GM19455 (cell line): Measurements from ENCODE around the gene NSD1.
"Not testable (repeated sequence)": the region's sequence is repeated elsewhere in the genome, so short reads cannot be mapped to it uniquely, and the experiment has no call there.

ENCODE experiments used
- ATAC-seq: cut with Tn5 transposase; IDR thresholded peaks from one replicate; pipeline ENCODE4 v1.9.1; 2021; ENCODE audit not compliant: unreplicated experiment

Gene NSD1

DNA sequence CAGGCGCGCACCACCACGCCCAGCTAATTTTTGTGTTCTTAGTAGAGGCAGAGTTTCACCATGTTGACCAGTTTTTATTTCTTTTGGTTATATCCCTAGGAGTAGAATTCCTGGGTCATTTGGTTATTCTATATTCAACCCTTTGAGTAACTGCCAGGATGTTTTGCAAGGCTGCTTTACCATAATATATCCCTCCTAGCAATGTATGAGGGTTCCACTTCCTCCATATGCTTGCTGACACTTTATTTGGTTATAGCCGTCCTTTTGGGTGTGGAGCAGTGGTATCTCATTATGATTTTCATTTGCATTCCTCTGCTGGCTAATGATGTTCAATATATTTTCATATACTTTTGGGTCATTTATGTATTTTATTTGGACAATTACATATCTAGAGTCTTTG lies 88.7 kb downstream of the NSD1 start:
- no peak for ATAC-seq

- ATAC-seq = no peak
Measured at GRCh38 chr5:177225798-177226197, 92.2 kb downstream of the NSD1 start.

DNA sequence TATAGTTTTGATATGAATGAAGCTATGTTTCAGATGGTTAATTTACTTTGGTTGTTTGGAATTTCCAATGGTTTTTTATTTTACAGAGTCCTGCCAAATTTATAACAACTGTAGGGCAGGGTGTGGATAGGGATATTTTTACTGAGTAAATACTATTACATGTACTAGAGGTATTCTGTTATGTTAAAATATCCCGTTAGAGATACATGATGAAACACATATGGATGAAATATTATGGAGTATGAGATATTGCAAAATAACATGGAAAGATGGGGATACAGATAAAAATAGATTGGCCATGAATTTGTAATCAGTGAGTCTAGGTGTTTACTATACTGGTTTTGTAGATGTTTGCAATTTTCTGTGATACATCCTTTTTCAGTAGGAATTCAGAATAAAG lies 93.3 kb downstream of the NSD1 start:
- ATAC-seq = no peak

DNA sequence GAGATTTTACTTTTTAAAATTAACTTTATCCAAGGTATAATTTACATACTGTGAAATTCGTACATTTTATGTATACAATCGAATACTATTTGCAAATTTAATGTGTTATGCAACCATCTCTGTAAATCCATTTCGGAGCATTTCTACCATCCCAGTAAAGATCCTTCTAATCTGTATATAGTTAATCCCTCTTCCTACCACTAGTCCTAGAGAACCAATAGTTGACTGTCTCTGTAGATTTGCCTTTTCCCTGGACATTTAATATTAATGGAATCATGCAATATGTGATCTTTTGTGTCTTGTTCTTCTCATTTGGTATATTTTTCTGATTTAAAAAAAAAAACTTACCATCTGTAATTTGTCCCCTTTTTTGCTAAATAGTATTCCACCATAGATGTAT lies 95.2 kb downstream of the NSD1 start:
- no peak for ATAC-seq

- no peak for ATAC-seq
Measured at GRCh38 chr5:177230660-177231059, 97.1 kb downstream of the NSD1 start.

DNA sequence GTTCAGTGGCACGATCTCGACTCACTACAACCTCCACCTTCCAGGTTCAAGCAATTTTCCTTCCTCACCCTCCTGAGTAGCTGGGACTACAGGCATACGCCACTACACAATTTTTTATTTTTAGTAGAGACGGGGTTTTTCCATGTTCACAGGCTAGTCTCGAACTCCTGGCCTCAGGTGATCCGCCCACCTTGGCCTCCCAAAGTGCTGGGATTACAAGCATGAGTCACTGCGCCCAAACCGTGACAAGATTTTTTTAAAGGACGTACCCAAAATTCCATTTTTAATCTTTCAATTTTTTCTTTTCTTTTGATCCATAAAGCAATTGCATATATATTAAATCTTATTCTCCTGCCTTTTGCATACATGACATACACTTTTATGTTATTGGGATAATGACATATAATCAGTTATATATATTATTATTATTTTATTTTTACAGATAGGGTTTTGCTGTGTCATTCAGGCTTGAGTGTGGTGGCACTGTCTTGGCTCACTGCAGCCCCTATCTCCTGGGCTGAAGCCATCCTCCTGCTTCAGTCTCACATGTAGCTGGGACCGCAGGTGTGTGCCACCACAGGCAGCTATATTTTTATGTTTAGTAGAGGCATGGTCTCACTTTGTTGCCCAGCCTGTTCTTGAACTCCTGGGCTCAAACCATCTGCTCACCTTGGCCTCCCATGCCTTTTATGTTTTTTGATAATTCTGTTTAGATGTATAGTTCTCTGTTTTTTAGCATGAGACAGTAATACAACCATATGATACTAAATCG lies 98.1 kb downstream of the NSD1 start:
- ATAC-seq = no peak

DNA sequence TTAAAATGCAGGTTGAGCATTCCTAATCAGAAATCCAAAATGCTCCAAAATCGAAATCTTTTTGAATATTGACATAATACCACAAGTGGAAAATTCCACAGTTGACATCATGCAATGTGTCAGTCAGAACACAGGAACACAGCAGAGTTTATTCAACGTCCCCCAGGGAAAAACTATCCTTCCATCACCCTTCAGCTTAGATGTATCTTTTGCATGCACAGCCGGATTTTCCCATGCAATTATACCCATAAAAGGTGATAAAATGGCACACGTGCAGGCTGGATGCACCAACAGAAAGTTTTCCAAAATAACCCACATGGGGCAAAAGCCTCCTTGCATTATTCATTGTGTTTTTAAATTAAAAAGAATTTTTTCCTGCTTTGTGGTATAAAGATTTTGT lies 98.8 kb downstream of the NSD1 start:
- ATAC-seq = no peak

- no peak for ATAC-seq
Measured at GRCh38 chr5:177232761-177233160, 99.2 kb downstream of the NSD1 start.

DNA sequence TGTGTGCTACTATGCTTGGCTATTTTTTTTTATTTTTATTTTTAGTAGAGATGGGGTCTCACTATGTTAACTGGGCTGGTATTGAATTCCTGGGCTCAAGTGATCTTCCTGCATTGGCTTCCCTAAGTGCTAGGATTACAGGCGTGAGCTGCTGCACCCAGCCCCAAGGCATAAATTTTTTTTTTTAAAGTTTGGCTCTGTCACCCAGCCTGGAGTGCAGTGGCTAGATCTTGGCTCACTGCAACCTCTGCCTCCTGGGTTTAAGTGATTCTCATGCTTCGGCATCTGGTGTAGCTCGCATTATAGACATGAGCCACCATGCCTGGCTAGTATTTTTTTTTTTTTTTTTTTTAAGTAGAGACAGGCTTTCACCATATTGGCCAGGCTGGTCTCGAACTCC lies 99.6 kb downstream of the NSD1 start:
- no peak for ATAC-seq

GRCh38 chr5:177233802-177234201 lies 100.2 kb downstream of the NSD1 start:
- no peak for ATAC-seq

DNA sequence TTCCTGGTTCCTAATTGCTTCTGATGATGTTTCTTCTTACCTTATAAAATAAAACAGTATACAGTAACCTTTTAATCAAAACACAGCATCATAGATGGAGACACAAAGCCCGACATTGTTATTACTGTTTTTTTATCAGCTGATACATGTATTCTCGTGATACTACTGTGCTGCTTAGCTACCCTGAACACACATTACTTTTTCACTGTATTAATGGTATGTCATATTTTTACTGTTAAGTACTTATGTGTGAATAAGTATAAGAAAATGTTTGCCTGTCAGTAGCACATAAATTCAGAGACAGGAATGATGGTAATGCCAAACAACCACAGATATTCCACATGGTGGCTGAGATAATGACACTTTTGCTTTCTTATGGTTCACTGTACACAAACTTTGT lies 101.3 kb downstream of the NSD1 start:
- no peak for ATAC-seq

GRCh38 chr5:177241768-177242167 lies 108.2 kb downstream of the NSD1 start:
- ATAC-seq = no peak

DNA sequence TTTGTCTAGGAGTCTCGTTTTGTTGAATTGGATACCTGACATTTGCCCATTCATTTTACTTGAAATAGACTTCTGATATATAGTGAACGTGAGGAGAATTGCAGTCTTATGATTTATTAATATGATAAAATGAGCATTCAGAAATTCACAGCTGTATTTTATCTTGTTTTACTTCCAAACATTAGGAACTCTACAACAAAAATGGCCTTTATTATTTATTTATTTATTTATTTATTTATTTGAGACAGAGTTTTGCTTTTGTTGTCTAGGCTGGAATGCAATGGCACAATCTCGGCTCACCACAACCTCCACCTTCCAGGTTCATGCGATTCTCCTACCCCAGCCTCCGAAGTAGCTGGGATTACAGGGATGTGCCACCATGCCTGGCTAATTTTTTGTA lies 108.7 kb downstream of the NSD1 start:
- no peak for ATAC-seq

DNA sequence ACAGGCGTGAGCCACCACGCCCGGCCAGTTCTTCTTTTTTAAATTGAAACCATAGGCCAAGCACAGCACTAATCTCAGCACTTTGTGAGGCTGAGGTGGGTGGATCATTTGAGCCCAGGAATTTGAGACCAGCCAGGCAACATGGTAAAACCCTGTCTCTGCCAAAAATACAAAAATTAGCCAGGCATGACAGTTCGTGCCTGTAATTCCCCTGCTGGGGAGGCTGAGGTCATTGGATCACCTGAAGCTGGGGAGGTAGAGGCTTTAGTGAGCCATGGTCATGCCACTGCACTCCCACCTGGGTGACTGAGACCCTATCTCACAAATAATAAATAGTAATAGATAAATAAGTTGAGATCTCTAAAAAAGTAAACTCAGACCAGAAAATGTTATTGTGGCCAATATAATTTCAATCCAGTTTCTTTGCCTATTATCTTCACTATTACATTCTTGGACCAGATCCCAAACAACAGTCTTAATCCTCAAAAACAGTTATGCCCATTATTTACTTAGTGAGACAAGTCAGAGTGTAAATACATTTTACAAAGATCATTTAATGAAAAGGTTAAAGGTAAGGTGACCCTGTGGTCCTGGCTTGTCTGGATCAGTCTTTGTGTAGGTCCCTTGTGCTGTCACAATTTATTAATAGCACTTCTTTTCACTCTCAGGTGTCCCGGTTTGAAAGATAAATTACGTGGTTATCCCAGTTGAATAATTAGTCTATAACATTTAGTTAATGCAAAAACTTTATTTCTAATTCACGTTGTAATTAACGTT lies 116.4 kb downstream of the NSD1 start:
- ATAC-seq = no peak

GRCh38 chr5:177253252-177253651 lies 119.7 kb downstream of the NSD1 start:
- ATAC-seq = no peak

DNA sequence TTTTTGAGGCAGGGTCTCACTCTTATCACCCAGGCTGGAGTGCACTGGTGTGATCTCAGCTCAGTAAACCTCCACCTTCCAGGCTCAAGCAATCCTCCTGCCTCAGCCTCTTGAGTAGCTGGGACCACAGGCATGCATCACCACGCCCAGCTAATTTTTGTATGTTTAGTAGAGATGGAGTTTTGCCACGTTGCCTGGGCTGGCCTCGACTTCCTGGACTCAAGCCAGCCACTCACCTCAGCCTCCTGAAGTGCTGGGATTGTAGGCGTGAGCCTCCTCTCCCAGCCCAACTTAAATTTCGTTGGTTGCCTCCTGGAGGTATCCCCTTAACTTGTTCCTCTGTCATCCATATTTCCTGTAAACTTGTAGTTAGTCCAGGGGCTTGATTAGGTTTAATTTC lies 122.7 kb downstream of the NSD1 start:
- no peak for ATAC-seq

DNA sequence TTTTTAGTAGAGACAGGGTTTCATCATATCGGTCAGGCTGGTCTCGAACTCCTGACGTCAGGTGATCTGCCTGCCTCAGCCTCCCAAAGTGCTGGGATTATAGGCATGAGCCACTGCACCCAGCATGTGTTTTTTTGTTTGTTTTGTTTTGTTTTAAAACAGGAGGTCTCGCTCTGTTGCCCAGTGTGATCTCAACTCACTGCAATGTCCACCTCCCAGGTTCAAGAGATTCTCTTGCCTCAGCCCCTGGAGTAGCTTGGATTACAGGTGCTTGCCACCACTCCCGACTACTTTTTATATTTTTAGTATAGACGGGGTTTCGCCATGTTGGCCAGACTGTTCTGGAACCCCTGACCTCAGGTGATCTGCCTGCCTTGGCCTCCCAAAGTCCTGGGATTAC lies 125.1 kb downstream of the NSD1 start:
- ATAC-seq = not testable (repeated sequence)

DNA sequence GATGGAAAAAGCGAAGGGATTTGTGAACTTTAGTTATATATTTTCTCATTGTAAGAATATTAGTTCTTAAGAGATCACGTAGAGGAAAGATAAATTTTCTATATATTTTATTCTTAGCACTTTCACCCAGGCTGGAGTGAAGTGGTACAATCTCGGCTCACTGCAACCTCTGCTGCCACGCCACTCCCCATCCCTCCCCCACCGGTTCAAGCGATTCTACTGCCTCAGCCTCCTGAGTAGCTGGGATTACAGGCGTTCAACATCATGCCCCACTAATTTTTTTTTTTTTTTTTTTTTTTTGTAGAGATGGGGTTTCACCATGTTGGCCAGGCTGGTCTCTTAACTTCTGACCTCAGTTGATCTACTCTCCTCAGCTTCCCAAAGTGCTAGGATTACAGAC lies 127.4 kb downstream of the NSD1 start:
- no peak for ATAC-seq

GRCh38 chr5:177261510-177261909 lies 127.9 kb downstream of the NSD1 start:
- no peak for ATAC-seq

GRCh38 chr5:177264178-177264577 lies 130.6 kb downstream of the NSD1 start:
- no peak for ATAC-seq

GRCh38 chr5:177265395-177265794 lies 131.8 kb downstream of the NSD1 start:
- no peak for ATAC-seq

- no peak for ATAC-seq
Measured at GRCh38 chr5:177269232-177269895, 135.8 kb downstream of the NSD1 start.
